Fibroblast of lung (primary cell): Measurements from ENCODE around the gene CASP10.

Experiments
- EZH2 ChIP-seq: IDR thresholded peaks from 2 replicates; pipeline ENCODE4 v1.5.1; 2012; ENCODE audit warnings: low read length, control low read depth, mild to moderate bottlenecking; ENCODE audit errors: missing control alignments
- TF ChIP-seq, protein P1 (sequence below), 2 donors: IDR thresholded peaks in 1 of 2; conservative IDR thresholded peaks in 1 of 2; 1 replicate in 1 of 2; 2 replicates in 1 of 2; pipeline ENCODE4 v1.5.1; 2011 to 2012; ENCODE audit warnings: low read length in 2 of 2, control low read depth in 1 of 2, inconsistent platforms in 1 of 2, low read depth in 1 of 2, mild to moderate bottlenecking in 1 of 2

DNA sequence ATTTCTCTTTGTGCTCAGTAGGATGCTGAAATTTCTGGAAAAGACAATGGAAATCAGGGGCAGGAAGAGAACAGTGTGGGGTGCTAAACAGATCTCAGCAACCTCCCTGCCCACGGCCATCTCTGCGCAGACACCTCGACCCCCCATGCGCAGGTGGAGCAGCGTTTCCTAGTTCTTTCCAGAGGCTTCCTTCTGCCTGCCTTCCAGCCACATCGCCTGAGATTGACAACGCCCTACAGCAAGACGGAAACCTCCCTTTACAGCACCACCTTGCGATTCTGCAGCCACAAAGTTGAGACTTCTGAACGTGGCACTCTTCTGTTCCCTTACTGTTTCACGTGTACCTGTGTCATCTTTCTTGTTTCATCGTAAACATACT is 46.0 kb downstream of the CASP10 start:
- TF ChIP-seq EZH2 = no peak
- TF ChIP-seq, protein P1, sequence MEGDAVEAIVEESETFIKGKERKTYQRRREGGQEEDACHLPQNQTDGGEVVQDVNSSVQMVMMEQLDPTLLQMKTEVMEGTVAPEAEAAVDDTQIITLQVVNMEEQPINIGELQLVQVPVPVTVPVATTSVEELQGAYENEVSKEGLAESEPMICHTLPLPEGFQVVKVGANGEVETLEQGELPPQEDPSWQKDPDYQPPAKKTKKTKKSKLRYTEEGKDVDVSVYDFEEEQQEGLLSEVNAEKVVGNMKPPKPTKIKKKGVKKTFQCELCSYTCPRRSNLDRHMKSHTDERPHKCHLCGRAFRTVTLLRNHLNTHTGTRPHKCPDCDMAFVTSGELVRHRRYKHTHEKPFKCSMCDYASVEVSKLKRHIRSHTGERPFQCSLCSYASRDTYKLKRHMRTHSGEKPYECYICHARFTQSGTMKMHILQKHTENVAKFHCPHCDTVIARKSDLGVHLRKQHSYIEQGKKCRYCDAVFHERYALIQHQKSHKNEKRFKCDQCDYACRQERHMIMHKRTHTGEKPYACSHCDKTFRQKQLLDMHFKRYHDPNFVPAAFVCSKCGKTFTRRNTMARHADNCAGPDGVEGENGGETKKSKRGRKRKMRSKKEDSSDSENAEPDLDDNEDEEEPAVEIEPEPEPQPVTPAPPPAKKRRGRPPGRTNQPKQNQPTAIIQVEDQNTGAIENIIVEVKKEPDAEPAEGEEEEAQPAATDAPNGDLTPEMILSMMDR (conservative IDR thresholded peaks at IDR 0.05 in 1 of 2, IDR thresholded peaks at IDR 0.05 in 1 of 2; ENCODE audit: low read depth in 1 of 2, low read length in 2 of 2) = no peak
